BLaER1 (cell line): Measurements from ENCODE around the gene EGFLAM.

Source experiments
- H3K27ac ChIP-seq: shearing (Covaris generic); formaldehyde crosslinking; 2 replicates; pipeline ENCODE4 v1.8.1; 2022
- H3K27me3 ChIP-seq: shearing (Covaris generic); formaldehyde crosslinking; 2 replicates; pipeline ENCODE4 v1.8.1; 2022
- H3K36me3 ChIP-seq: shearing (Covaris generic); formaldehyde crosslinking; 2 replicates; pipeline ENCODE4 v1.8.1; 2022
- H3K4me1 ChIP-seq: shearing (Covaris generic); formaldehyde crosslinking; 2 replicates; pipeline ENCODE4 v1.8.1; 2022
- H3K4me2 ChIP-seq: shearing (Covaris generic); formaldehyde crosslinking; 2 replicates; pipeline ENCODE4 v1.8.1; 2022
- H3K4me3 ChIP-seq: shearing (Covaris generic); formaldehyde crosslinking; 2 replicates; pipeline ENCODE4 v1.8.1; 2022
- H3K9ac ChIP-seq: shearing (Covaris generic); formaldehyde crosslinking; 2 replicates; pipeline ENCODE4 v1.8.1; 2022
- H3K9me3 ChIP-seq: shearing (Covaris generic); formaldehyde crosslinking; 2 replicates; pipeline ENCODE4 v1.8.1; 2022
- H4K20me1 ChIP-seq: shearing (Covaris generic); formaldehyde crosslinking; 2 replicates; pipeline ENCODE4 v1.8.1; 2022
- Cebpa-rat ChIP-seq: shearing (Covaris generic); IDR thresholded peaks from 2 replicates; pipeline ENCODE4 v1.8.1; 2022

Gene EGFLAM

GRCh38 chr5:38241655-38242054 is 16.7 kb upstream of the EGFLAM start:
- Histone ChIP-seq H3K4me2 (no peak overlapping the region), H4K20me1 (no peaks in the 10 kb centered on the region), H3K4me1 (no peaks in the 10 kb centered on the region), H3K4me3 (no peak overlapping the region), H3K27ac (no peak overlapping the region), H3K36me3 (no peaks in the 10 kb centered on the region), H3K9ac (no peak overlapping the region), H3K9me3 (no peaks in the 10 kb centered on the region), H3K27me3 (no peaks in the 10 kb centered on the region)
- no peak for TF ChIP-seq Cebpa-rat

GRCh38 chr5:38245307-38245706 is 13.1 kb upstream of the EGFLAM start:
- no peaks in the 10 kb centered on the region for H3K4me1 ChIP-seq
- H3K9me3 ChIP-seq: no peaks in the 10 kb centered on the region
- H4K20me1 ChIP-seq: no peaks in the 10 kb centered on the region
- H3K4me3 ChIP-seq: no peak overlapping the region
- no peaks in the 10 kb centered on the region for H3K36me3 ChIP-seq
- no peak overlapping the region for H3K9ac ChIP-seq
- TF ChIP-seq Cebpa-rat: no peak
- H3K27me3 ChIP-seq: no peaks in the 10 kb centered on the region
- H3K4me2 ChIP-seq: no peak overlapping the region
- no peak overlapping the region for H3K27ac ChIP-seq

GRCh38 chr5:38249301-38249700 is 9.1 kb upstream of the EGFLAM start:
- Histone ChIP-seq H3K4me2 (no peak overlapping the region), H3K9ac (no peak overlapping the region), H3K27me3 (no peaks in the 10 kb centered on the region), H4K20me1 (no peaks in the 10 kb centered on the region), H3K4me3 (no peak overlapping the region), H3K36me3 (no peaks in the 10 kb centered on the region), H3K9me3 (no peaks in the 10 kb centered on the region), H3K27ac (no peak overlapping the region), H3K4me1 (no peaks in the 10 kb centered on the region)
- TF ChIP-seq Cebpa-rat: no peak

DNA sequence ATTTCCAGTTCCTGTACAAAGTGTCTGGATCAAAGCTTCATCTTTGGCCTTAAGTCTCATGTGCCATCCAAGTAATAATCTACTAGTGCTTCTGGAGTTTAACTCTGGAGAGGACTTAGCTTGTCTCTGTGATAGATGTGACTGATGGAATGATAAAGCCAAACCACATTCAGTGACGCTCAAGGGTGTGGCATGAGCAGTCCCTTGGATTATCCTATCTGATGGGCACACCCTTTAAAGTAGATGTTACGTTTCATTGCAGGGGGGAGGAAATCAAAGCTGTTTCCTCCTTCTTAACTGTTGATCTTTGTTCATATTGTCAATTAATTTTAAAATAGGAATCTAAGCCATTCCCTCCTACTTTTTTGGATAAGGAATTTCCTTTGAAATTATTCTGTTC is 8.5 kb upstream of the EGFLAM start:
- TF ChIP-seq Cebpa-rat: no peak

DNA sequence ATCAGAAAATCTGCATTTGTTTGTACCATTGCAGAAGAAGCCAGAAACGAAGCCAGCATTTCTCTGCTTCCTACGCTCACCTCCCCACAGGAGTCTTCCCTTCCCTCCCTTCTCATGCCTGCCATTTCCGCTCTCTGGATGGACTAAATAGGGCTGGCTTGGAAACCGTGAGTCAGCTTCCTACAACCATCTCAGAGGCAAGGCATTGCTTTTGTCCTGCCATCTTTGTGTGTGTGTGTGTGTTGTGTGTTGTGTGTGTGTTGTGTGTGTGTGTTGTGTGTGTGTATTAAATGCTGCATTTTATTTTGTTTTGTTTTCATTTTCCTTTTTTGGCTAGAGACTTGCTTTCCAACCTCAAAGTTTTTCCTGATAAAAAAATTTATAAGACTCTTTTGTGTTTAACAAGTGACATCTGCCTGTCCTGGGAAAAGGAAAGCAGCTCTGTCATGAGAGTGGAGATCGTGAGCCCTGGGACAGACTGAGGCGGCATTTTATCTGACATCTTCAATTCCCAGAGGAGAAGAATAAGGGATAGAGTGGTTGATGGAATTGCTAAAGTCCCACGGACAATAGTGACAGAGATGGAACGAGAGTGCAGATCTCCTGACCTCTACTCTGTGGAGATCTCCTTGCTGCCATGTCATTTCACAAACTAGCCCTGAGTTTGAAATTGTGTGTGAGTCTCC is 7.5 kb upstream of the EGFLAM start:
- H3K9me3 ChIP-seq: no peaks in the 10 kb centered on the region
- H3K9ac ChIP-seq: no peak overlapping the region
- H3K27ac ChIP-seq: no peak overlapping the region
- H3K4me1 ChIP-seq: no peaks in the 10 kb centered on the region
- no peak for TF ChIP-seq Cebpa-rat
- no peaks in the 10 kb centered on the region for H4K20me1 ChIP-seq
- no peaks in the 10 kb centered on the region for H3K36me3 ChIP-seq
- H3K4me2 ChIP-seq: no peak overlapping the region
- H3K27me3 ChIP-seq: peaks cover 4% of the 10 kb centered on the region
- no peak overlapping the region for H3K4me3 ChIP-seq

More for the DNA sequence above, 8.5 kb upstream of the EGFLAM start:
- Histone ChIP-seq H3K9me3 (no peaks in the 10 kb centered on the region), H3K27me3 (no peaks in the 10 kb centered on the region), H3K9ac (no peak overlapping the region), H3K4me1 (no peaks in the 10 kb centered on the region), H4K20me1 (no peaks in the 10 kb centered on the region), H3K27ac (no peak overlapping the region), H3K4me3 (no peak overlapping the region), H3K4me2 (no peak overlapping the region), H3K36me3 (no peaks in the 10 kb centered on the region)

DNA sequence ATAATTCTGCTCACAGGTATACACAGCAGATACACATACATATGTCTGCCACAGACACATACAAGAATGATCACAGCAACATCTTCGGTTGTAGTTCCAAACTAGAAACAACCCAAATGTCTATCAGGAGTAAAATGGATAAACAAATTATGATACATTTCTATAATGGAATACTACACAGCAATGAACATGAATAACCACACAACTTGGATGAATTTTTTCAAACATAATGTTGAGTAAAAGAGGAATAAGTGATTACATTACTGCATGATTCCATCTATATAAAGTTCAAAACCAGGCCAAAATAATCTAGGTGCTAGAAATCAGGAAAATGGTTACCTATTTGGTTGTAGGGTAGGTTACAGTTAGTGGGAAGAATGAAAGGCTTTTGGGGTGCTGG is 4.6 kb upstream of the EGFLAM start:
- Histone ChIP-seq H3K27ac (no peak overlapping the region), H3K4me1 (no peaks in the 10 kb centered on the region), H3K27me3 (peaks cover 33% of the 10 kb centered on the region), H3K4me3 (no peak overlapping the region), H3K36me3 (no peaks in the 10 kb centered on the region), H3K9ac (no peak overlapping the region), H3K4me2 (no peak overlapping the region), H4K20me1 (no peaks in the 10 kb centered on the region), H3K9me3 (peaks cover 15% of the 10 kb centered on the region)
- no peak for TF ChIP-seq Cebpa-rat

- no peak overlapping the region for H3K4me2 ChIP-seq
- H3K27me3 ChIP-seq: peaks cover 54% of the 10 kb centered on the region
- TF ChIP-seq Cebpa-rat: no peak
- no peaks in the 10 kb centered on the region for H4K20me1 ChIP-seq
- no peak overlapping the region for H3K4me3 ChIP-seq
- peaks cover 20% of the 10 kb centered on the region for H3K9me3 ChIP-seq
- no peak overlapping the region for H3K27ac ChIP-seq
- H3K4me1 ChIP-seq: no peaks in the 10 kb centered on the region
- no peaks in the 10 kb centered on the region for H3K36me3 ChIP-seq
- no peak overlapping the region for H3K9ac ChIP-seq
These were observed 884 bp upstream of the EGFLAM start for GRCh38 chr5:38257308-38258041.

DNA sequence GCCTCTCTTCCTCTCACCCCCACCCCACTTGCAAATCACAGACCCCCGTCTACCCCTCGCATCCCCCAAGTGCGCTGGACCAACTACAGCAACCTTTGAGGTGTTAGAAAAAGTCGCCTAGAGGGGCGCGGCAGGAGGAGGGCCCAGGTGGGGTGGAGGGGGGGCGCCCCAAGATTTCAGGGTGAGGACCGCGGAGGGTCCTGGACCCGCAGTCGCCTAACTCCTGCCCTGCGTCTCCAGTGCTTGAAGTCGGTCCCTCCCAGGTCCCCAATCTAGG is 379 bp upstream of the EGFLAM start:
- no peak overlapping the region for H3K4me3 ChIP-seq
- peaks cover 20% of the 10 kb centered on the region for H3K9me3 ChIP-seq
- H3K36me3 ChIP-seq: no peaks in the 10 kb centered on the region
- H3K27ac ChIP-seq: no peak overlapping the region
- TF ChIP-seq Cebpa-rat: no peak
- no peaks in the 10 kb centered on the region for H3K4me1 ChIP-seq
- no peak overlapping the region for H3K9ac ChIP-seq
- peaks cover 54% of the 10 kb centered on the region for H3K27me3 ChIP-seq
- no peaks in the 10 kb centered on the region for H4K20me1 ChIP-seq
- no peak overlapping the region for H3K4me2 ChIP-seq

GRCh38 chr5:38259062-38259808 is 876 bp downstream of the EGFLAM start:
- peaks cover 54% of the 10 kb centered on the region for H3K27me3 ChIP-seq
- H3K4me3 ChIP-seq: no peak overlapping the region
- no peaks in the 10 kb centered on the region for H4K20me1 ChIP-seq
- TF ChIP-seq Cebpa-rat: no peak
- H3K36me3 ChIP-seq: no peaks in the 10 kb centered on the region
- peaks cover 20% of the 10 kb centered on the region for H3K9me3 ChIP-seq
- no peaks in the 10 kb centered on the region for H3K4me1 ChIP-seq
- no peak overlapping the region for H3K27ac ChIP-seq
- no peak overlapping the region for H3K4me2 ChIP-seq
- H3K9ac ChIP-seq: no peak overlapping the region

- H3K27me3 ChIP-seq: peaks cover 54% of the 10 kb centered on the region
- no peaks in the 10 kb centered on the region for H4K20me1 ChIP-seq
- H3K4me3 ChIP-seq: no peak overlapping the region
- no peak overlapping the region for H3K27ac ChIP-seq
- H3K9me3 ChIP-seq: peaks cover 20% of the 10 kb centered on the region
- TF ChIP-seq Cebpa-rat: no peak
- H3K36me3 ChIP-seq: no peaks in the 10 kb centered on the region
- no peak overlapping the region for H3K4me2 ChIP-seq
- no peaks in the 10 kb centered on the region for H3K4me1 ChIP-seq
- H3K9ac ChIP-seq: no peak overlapping the region
These were observed 1.4 kb downstream of the EGFLAM start for GRCh38 chr5:38259809-38260160.
